Endodermal cell (in vitro differentiated cells): ENCODE results near the gene TUBA8. TPM values are rescaled to one million over a fixed set of nuclear protein-coding genes. Genes with fewer than 3 reads are reported as not detected.

Source experiments
- DNase-seq: peaks from one replicate; pipeline ENCODE4 v3.0.0-alpha.2; 2017
- H3K27ac ChIP-seq: 2 replicates; pipeline ENCODE4 v1.5.1; 2013; ENCODE audit warnings: mild to moderate bottlenecking, low read depth, low read length, moderate library complexity
- H3K27me3 ChIP-seq: 2 replicates; pipeline ENCODE4 v1.6.1; 2013; ENCODE audit warnings: mild to moderate bottlenecking, low read length, moderate library complexity; ENCODE audit not compliant: insufficient read depth, control insufficient read depth, poor library complexity, severe bottlenecking
- H3K36me3 ChIP-seq: 2 replicates; pipeline ENCODE4 v1.7.0; 2013; ENCODE audit warnings: mild to moderate bottlenecking, low read length, moderate library complexity; ENCODE audit not compliant: control insufficient read depth, insufficient read depth
- H3K4me1 ChIP-seq: one replicate; pipeline ENCODE4 v1.7.0; 2013; ENCODE audit warnings: low read length; ENCODE audit not compliant: control insufficient read depth, insufficient read depth
- H3K4me3 ChIP-seq: 2 replicates; pipeline ENCODE4 v1.5.1; 2013; ENCODE audit warnings: mild to moderate bottlenecking, low read length, moderate library complexity
- H3K9ac ChIP-seq: 2 replicates; pipeline ENCODE4 v1.6.1; 2013; ENCODE audit warnings: mild to moderate bottlenecking, low read length, moderate library complexity; ENCODE audit not compliant: poor library complexity, severe bottlenecking; ENCODE audit errors: extremely low read depth
- H3K9me3 ChIP-seq: 2 replicates; pipeline ENCODE4 v1.6.1; 2013; ENCODE audit warnings: mild to moderate bottlenecking, low read length, moderate library complexity; ENCODE audit not compliant: control insufficient read depth
- H3K27ac Mint-ChIP-seq: 2 replicates; pipeline ENCODE4 v1.8.0; 2020; ENCODE audit warnings: mixed read lengths
- H3K27me3 Mint-ChIP-seq: 2 replicates; pipeline ENCODE4 v1.8.0; 2021; ENCODE audit warnings: mild to moderate bottlenecking, mixed read lengths; ENCODE audit not compliant: insufficient read depth
- H3K36me3 Mint-ChIP-seq: 2 replicates; pipeline ENCODE4 v1.8.0; 2020; ENCODE audit warnings: low read depth, mixed read lengths
- H3K4me1 Mint-ChIP-seq: 2 replicates; pipeline ENCODE4 v1.8.0; 2020; ENCODE audit warnings: mixed read lengths
- H3K4me3 Mint-ChIP-seq: 2 replicates; pipeline ENCODE4 v1.8.0; 2020; ENCODE audit warnings: mild to moderate bottlenecking, moderate library complexity, mixed read lengths
- H3K9me3 Mint-ChIP-seq: 2 replicates; pipeline ENCODE4 v1.8.0; 2020; ENCODE audit warnings: mild to moderate bottlenecking, mixed read lengths
- WGBS, 2 experiments: methylation state at CpG; one replicate each; pipeline versions ENCODE4 v1.1.5 to v1.1.7; 2013; ENCODE audit warnings: missing lambda C conversion rate in 2 of 2, mixed read lengths in 1 of 2; ENCODE audit not compliant: insufficient coverage in 1 of 2, insufficient read length in 1 of 2; 5-methylcytosine and 5-hydroxymethylcytosine counted together
- total RNA-seq, 2 donors: library from RNA; stranded (reverse); fragmentation: NEBNext Ultra II Directional in 1 of 2; extraction: Animal tissue kit (Norgen Biotek cat#: 25700) in 1 of 2; gene quantifications; 2 replicates in 1 of 2; 3 replicates in 1 of 2; pipeline ENCODE4 v1.2.1, GENCODE V29; 2021
- TF ChIP-seq, protein P1 (sequence below): fragments of 200-600 bp; sonication (generic); conservative IDR thresholded peaks from 2 replicates; pipeline ENCODE4 v1.5.0; 2021; ENCODE audit warnings: antibody characterized with exemption, mild to moderate bottlenecking

The TUBA8 gene
- total RNA-seq, 2 donors from 2014 or later = 0.58 to 0.66 TPM

DNA sequence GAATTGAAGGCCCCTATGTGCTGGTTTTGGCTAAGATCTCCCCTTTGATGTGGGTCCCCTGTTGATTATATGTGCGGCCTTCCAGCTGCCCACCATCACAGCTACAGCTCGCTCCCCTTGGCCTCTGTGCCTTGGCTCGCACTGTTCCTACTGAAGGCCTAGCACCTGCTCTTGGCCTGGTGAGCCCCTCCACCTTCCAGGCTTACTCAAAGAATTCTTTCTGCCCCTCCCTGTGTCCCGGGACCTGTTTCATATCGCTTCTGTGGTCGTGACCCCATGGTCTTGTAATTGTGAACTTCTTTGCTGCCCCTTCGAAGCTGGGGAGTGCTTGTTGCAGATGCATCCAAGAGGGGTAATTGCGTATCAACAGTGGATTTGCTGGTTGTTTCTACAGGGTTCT is 20.3 kb upstream of the TUBA8 start:
- no peaks in the 10 kb centered on the region for H3K4me1 Mint-ChIP-seq
- DNase-seq = no peak
- H3K4me1 ChIP-seq = no peaks in the 10 kb centered on the region
- H3K4me3 ChIP-seq = no peak overlapping the region
- 96 to 100% methylated on average over 5 to 8 of the region's 8 CpGs for WGBS, 2 experiments
- H3K9me3 ChIP-seq = peaks cover 4% of the 10 kb centered on the region
- H3K9ac ChIP-seq = no peak overlapping the region
- H3K9me3 Mint-ChIP-seq = no peaks in the 10 kb centered on the region
- no peaks in the 10 kb centered on the region for H3K27me3 ChIP-seq
- H3K4me3 Mint-ChIP-seq = no peak overlapping the region
- no peaks in the 10 kb centered on the region for H3K27me3 Mint-ChIP-seq
- H3K27ac ChIP-seq = no peak overlapping the region
- H3K27ac Mint-ChIP-seq = no peak overlapping the region
- peaks cover 52% of the 10 kb centered on the region for H3K36me3 ChIP-seq
- peaks cover 65% of the 10 kb centered on the region for H3K36me3 Mint-ChIP-seq
- TF ChIP-seq, protein P1, sequence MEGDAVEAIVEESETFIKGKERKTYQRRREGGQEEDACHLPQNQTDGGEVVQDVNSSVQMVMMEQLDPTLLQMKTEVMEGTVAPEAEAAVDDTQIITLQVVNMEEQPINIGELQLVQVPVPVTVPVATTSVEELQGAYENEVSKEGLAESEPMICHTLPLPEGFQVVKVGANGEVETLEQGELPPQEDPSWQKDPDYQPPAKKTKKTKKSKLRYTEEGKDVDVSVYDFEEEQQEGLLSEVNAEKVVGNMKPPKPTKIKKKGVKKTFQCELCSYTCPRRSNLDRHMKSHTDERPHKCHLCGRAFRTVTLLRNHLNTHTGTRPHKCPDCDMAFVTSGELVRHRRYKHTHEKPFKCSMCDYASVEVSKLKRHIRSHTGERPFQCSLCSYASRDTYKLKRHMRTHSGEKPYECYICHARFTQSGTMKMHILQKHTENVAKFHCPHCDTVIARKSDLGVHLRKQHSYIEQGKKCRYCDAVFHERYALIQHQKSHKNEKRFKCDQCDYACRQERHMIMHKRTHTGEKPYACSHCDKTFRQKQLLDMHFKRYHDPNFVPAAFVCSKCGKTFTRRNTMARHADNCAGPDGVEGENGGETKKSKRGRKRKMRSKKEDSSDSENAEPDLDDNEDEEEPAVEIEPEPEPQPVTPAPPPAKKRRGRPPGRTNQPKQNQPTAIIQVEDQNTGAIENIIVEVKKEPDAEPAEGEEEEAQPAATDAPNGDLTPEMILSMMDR = no peak

DNA sequence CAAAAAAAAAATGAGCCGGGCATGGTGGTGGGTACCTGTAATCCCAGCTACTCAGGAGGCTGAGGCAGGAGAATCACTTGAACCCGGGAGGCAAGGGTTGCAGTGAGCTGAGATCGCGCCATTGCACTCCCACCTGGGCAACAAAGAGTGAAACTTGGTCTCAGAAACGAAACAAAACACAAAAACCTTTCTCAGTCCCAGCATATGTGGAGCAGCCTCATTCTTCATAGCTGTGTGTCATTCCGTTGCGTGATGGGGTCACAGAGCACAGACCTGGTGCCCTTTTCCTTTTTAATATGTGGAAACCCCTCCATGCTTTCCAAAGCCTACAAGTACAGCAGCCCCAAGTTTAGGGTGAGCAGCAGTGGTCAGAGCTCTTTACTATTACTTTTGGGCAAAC is 19.1 kb upstream of the TUBA8 start:
- Mint-ChIP-seq H3K9me3 (no peaks in the 10 kb centered on the region), H3K4me1 (no peaks in the 10 kb centered on the region), H3K4me3 (no peak overlapping the region), H3K27me3 (no peaks in the 10 kb centered on the region), H3K27ac (no peak overlapping the region), H3K36me3 (peaks cover 61% of the 10 kb centered on the region)
- Histone ChIP-seq H3K4me3 (no peak overlapping the region), H3K4me1 (no peaks in the 10 kb centered on the region), H3K9ac (no peak overlapping the region), H3K36me3 (peaks cover 45% of the 10 kb centered on the region), H3K9me3 (peaks cover 4% of the 10 kb centered on the region), H3K27ac (no peak overlapping the region), H3K27me3 (no peaks in the 10 kb centered on the region)
- 85 to 92% methylated on average over 5 to 7 of the region's 7 CpGs for WGBS, 2 experiments
- TF ChIP-seq, protein P1 = no peak
- no peak for DNase-seq

DNA sequence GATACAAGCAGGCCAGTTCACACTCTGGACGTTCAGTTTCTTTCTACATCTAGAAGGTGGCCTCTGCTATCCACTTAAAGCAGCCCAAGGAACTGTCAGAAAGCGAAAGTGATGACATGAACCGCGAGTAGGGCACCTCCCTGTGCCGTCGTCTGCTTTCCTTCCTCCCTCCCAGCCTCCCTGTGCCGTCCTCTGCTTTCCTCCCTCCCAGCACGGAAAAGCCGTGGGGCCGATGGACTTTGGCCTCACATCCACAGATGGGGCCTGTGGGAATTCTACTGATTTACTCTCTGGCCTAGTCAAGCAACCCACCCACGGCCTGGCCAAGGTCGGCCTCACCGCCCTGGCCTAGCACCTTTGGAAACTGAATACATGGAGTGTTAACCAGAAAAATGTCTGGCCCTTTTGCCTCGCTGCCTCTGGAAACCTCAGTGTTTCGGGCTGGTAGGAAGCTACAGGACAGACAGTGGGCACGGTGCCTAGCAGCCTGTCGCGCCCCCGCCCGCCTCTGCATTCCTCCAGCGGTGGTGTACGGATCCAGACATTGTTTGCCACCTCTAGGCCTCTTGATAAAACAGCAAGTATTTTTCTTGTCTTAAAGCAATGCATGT is 18.6 kb upstream of the TUBA8 start:
- no peak for DNase-seq
- TF ChIP-seq, protein P1 = no peak
- Histone ChIP-seq H3K9me3 (peaks cover 4% of the 10 kb centered on the region), H3K4me1 (no peaks in the 10 kb centered on the region), H3K9ac (no peak overlapping the region), H3K4me3 (no peak overlapping the region), H3K27me3 (no peaks in the 10 kb centered on the region), H3K36me3 (peaks cover 40% of the 10 kb centered on the region), H3K27ac (no peak overlapping the region)
- H3K36me3 Mint-ChIP-seq = peaks cover 65% of the 10 kb centered on the region
- peak overlapping the region; percentile 6 for H3K27ac Mint-ChIP-seq
- H3K9me3 Mint-ChIP-seq = no peaks in the 10 kb centered on the region
- H3K4me3 Mint-ChIP-seq = no peak overlapping the region
- 94 to 95% methylated on average over 17 to 22 of the region's 22 CpGs for WGBS, 2 experiments
- no peaks in the 10 kb centered on the region for H3K27me3 Mint-ChIP-seq
- no peaks in the 10 kb centered on the region for H3K4me1 Mint-ChIP-seq
